ENCODE measurements around the gene THBS2. TPM values are rescaled to one million over a fixed set of nuclear protein-coding genes. Genes with fewer than 3 reads are reported as not detected.

The THBS2 gene
- total and polyA plus RNA-seq, 5 donors from 2014 or later, result 0.02 TPM; not detected in 4

- H3K4me3 Mint-ChIP-seq, result no peak overlapping the region
Measured at GRCh38 chr6:169247419-169247818, 6.2 kb downstream of the THBS2 start.

GRCh38 chr6:169246445-169246844 is 7.2 kb downstream of the THBS2 start:
- H3K4me1 Mint-ChIP-seq, result no peaks in the 10 kb centered on the region

More at GRCh38 chr6:169247419-169247818, 6.2 kb downstream of the THBS2 start:
- Mint-ChIP-seq H3K36me3 (no peaks in the 10 kb centered on the region), H3K4me1 (peaks cover 0 to 6% (median 1%) of the 10 kb centered on the region in 4 donors), H3K27ac (no peak overlapping the region), H3K27me3 (peaks cover 18% of the 10 kb centered on the region), H3K9me3 (peaks cover 0 to 9% (median 0%) of the 10 kb centered on the region in 7 donors)
- Histone ChIP-seq H3K4me3 (ENCODE audit: low read depth, low read length) (no peak overlapping the region), H3K27ac (ENCODE audit: insufficient read depth, low read length, poor library complexity, severe bottlenecking) (no peak overlapping the region), H3K4me1 (ENCODE audit: control insufficient read depth, insufficient read depth, low read length, poor library complexity, severe bottlenecking) (no peaks in the 10 kb centered on the region), H3K36me3 (ENCODE audit: control insufficient read depth, insufficient read depth, low read length) (no peaks in the 10 kb centered on the region), H3K9me3 (ENCODE audit: control insufficient read depth in 2 of 2, low read length in 2 of 2) (no peaks in the 10 kb centered on the region), H3K27me3 (ENCODE audit: control insufficient read depth, insufficient read depth, low read length) (peaks cover 3% of the 10 kb centered on the region)
- ATAC-seq (ENCODE audit: low read depth in 2 of 2), result no peak
- DNase-seq, result no peak

GRCh38 chr6:169244684-169245383 is 8.8 kb downstream of the THBS2 start:
- no peaks in the 10 kb centered on the region for H3K4me1 ChIP-seq (ENCODE audit: control insufficient read depth, insufficient read depth, low read length, poor library complexity, severe bottlenecking)
- Mint-ChIP-seq H3K27ac (no peak overlapping the region), H3K27me3 (no peaks in the 10 kb centered on the region), H3K4me3 (no peak overlapping the region), H3K9me3 (peaks cover 0 to 9% (median 0%) of the 10 kb centered on the region in 7 donors), H3K4me1 (no peaks in the 10 kb centered on the region), H3K36me3 (no peaks in the 10 kb centered on the region)
- no peaks in the 10 kb centered on the region for H3K9me3 ChIP-seq (ENCODE audit: control insufficient read depth in 2 of 2, low read length in 2 of 2)
- no peak for ATAC-seq (ENCODE audit: low read depth in 2 of 2)
- no peak for DNase-seq
- no peak overlapping the region for H3K27ac ChIP-seq (ENCODE audit: insufficient read depth, low read length, poor library complexity, severe bottlenecking)
- no peak overlapping the region for H3K4me3 ChIP-seq (ENCODE audit: low read depth, low read length)
- H3K27me3 ChIP-seq (ENCODE audit: control insufficient read depth, insufficient read depth, low read length), result no peaks in the 10 kb centered on the region
- no peaks in the 10 kb centered on the region for H3K36me3 ChIP-seq (ENCODE audit: control insufficient read depth, insufficient read depth, low read length)

More at GRCh38 chr6:169246445-169246844, 7.2 kb downstream of the THBS2 start:
- Histone ChIP-seq H3K4me1 (ENCODE audit: control insufficient read depth, insufficient read depth, low read length, poor library complexity, severe bottlenecking) (no peaks in the 10 kb centered on the region), H3K27ac (ENCODE audit: insufficient read depth, low read length, poor library complexity, severe bottlenecking) (no peak overlapping the region), H3K27me3 (ENCODE audit: control insufficient read depth, insufficient read depth, low read length) (no peaks in the 10 kb centered on the region), H3K9me3 (ENCODE audit: control insufficient read depth in 2 of 2, low read length in 2 of 2) (no peaks in the 10 kb centered on the region), H3K36me3 (ENCODE audit: control insufficient read depth, insufficient read depth, low read length) (no peaks in the 10 kb centered on the region), H3K4me3 (ENCODE audit: low read depth, low read length) (no peak overlapping the region)
- peaks cover 13% of the 10 kb centered on the region for H3K27me3 Mint-ChIP-seq
- DNase-seq (no peak), ATAC-seq (ENCODE audit: low read depth in 2 of 2) (no peak)
- H3K36me3 Mint-ChIP-seq, result no peaks in the 10 kb centered on the region
- H3K4me3 Mint-ChIP-seq, result no peak overlapping the region
- H3K27ac Mint-ChIP-seq, result no peak overlapping the region
- H3K9me3 Mint-ChIP-seq, result peaks cover 0 to 9% (median 0%) of the 10 kb centered on the region in 7 donors

- H3K27ac ChIP-seq (ENCODE audit: insufficient read depth, low read length, poor library complexity, severe bottlenecking), result no peak overlapping the region
- H3K4me3 ChIP-seq (ENCODE audit: low read depth, low read length), result no peak overlapping the region
- Mint-ChIP-seq H3K27me3 (no peaks in the 10 kb centered on the region), H3K9me3 (peaks cover 0 to 9% (median 0%) of the 10 kb centered on the region in 7 donors), H3K4me3 (no peak overlapping the region), H3K27ac (no peak overlapping the region), H3K4me1 (no peaks in the 10 kb centered on the region), H3K36me3 (no peaks in the 10 kb centered on the region)
- H3K36me3 ChIP-seq (ENCODE audit: control insufficient read depth, insufficient read depth, low read length), result no peaks in the 10 kb centered on the region
- no peaks in the 10 kb centered on the region for H3K27me3 ChIP-seq (ENCODE audit: control insufficient read depth, insufficient read depth, low read length)
- DNase-seq (no peak), ATAC-seq (ENCODE audit: low read depth in 2 of 2) (no peak)
- H3K4me1 ChIP-seq (ENCODE audit: control insufficient read depth, insufficient read depth, low read length, poor library complexity, severe bottlenecking), result no peaks in the 10 kb centered on the region
- no peaks in the 10 kb centered on the region for H3K9me3 ChIP-seq (ENCODE audit: control insufficient read depth in 2 of 2, low read length in 2 of 2)
Measured at GRCh38 chr6:169243661-169244060, 10.0 kb downstream of the THBS2 start.

- H3K9me3 Mint-ChIP-seq, result peaks cover 0 to 9% (median 0%) of the 10 kb centered on the region in 7 donors
- H3K4me3 ChIP-seq (ENCODE audit: low read depth, low read length), result no peak overlapping the region
- no peaks in the 10 kb centered on the region for H3K27me3 ChIP-seq (ENCODE audit: control insufficient read depth, insufficient read depth, low read length)
- no peak overlapping the region for H3K4me3 Mint-ChIP-seq
- DNase-seq (peak in 1 of 3 donors; percentile 30), ATAC-seq (ENCODE audit: low read depth in 2 of 2) (no peak)
- H3K36me3 ChIP-seq (ENCODE audit: control insufficient read depth, insufficient read depth, low read length), result no peaks in the 10 kb centered on the region
- H3K4me1 ChIP-seq (ENCODE audit: control insufficient read depth, insufficient read depth, low read length, poor library complexity, severe bottlenecking), result no peaks in the 10 kb centered on the region
- H3K9me3 ChIP-seq (ENCODE audit: control insufficient read depth in 2 of 2, low read length in 2 of 2), result no peaks in the 10 kb centered on the region
- no peak overlapping the region for H3K27ac ChIP-seq (ENCODE audit: insufficient read depth, low read length, poor library complexity, severe bottlenecking)
- H3K27me3 Mint-ChIP-seq, result no peaks in the 10 kb centered on the region
- no peak overlapping the region for H3K27ac Mint-ChIP-seq
- H3K36me3 Mint-ChIP-seq, result no peaks in the 10 kb centered on the region
- H3K4me1 Mint-ChIP-seq, result no peaks in the 10 kb centered on the region
Measured at GRCh38 chr6:169243186-169243585, 10.5 kb downstream of the THBS2 start.

- DNase-seq, result peak in 1 of 3 donors; percentile 37
- H3K27me3 ChIP-seq (ENCODE audit: control insufficient read depth, insufficient read depth, low read length), result no peaks in the 10 kb centered on the region
- H3K4me3 ChIP-seq (ENCODE audit: low read depth, low read length), result no peak overlapping the region
- H3K9me3 ChIP-seq (ENCODE audit: control insufficient read depth in 2 of 2, low read length in 2 of 2), result no peaks in the 10 kb centered on the region
- Mint-ChIP-seq H3K9me3 (no peaks in the 10 kb centered on the region), H3K36me3 (no peaks in the 10 kb centered on the region), H3K4me1 (no peaks in the 10 kb centered on the region), H3K4me3 (no peak overlapping the region), H3K27me3 (no peaks in the 10 kb centered on the region), H3K27ac (no peak overlapping the region)
- no peak overlapping the region for H3K27ac ChIP-seq (ENCODE audit: insufficient read depth, low read length, poor library complexity, severe bottlenecking)
- H3K36me3 ChIP-seq (ENCODE audit: control insufficient read depth, insufficient read depth, low read length), result no peaks in the 10 kb centered on the region
- no peaks in the 10 kb centered on the region for H3K4me1 ChIP-seq (ENCODE audit: control insufficient read depth, insufficient read depth, low read length, poor library complexity, severe bottlenecking)
- ATAC-seq (ENCODE audit: low read depth in 2 of 2), result no peak
Measured at GRCh38 chr6:169241688-169242350, 11.8 kb downstream of the THBS2 start.

GRCh38 chr6:169240591-169241390 is 12.9 kb downstream of the THBS2 start:
- DNase-seq, result no peak
- no peaks in the 10 kb centered on the region for H3K4me1 Mint-ChIP-seq
- H3K4me3 Mint-ChIP-seq, result no peak overlapping the region
- H3K4me3 ChIP-seq (ENCODE audit: low read depth, low read length), result no peak overlapping the region
- H3K27me3 Mint-ChIP-seq, result no peaks in the 10 kb centered on the region
- no peaks in the 10 kb centered on the region for H3K9me3 ChIP-seq (ENCODE audit: control insufficient read depth in 2 of 2, low read length in 2 of 2)
- peaks cover 0 to 3% (median 0%) of the 10 kb centered on the region in 7 donors for H3K9me3 Mint-ChIP-seq
- no peaks in the 10 kb centered on the region for H3K27me3 ChIP-seq (ENCODE audit: control insufficient read depth, insufficient read depth, low read length)
- H3K36me3 Mint-ChIP-seq, result no peaks in the 10 kb centered on the region
- no peak overlapping the region for H3K27ac ChIP-seq (ENCODE audit: insufficient read depth, low read length, poor library complexity, severe bottlenecking)
- H3K4me1 ChIP-seq (ENCODE audit: control insufficient read depth, insufficient read depth, low read length, poor library complexity, severe bottlenecking), result no peaks in the 10 kb centered on the region
- no peak for ATAC-seq (ENCODE audit: low read depth in 2 of 2)
- no peak overlapping the region for H3K27ac Mint-ChIP-seq
- no peaks in the 10 kb centered on the region for H3K36me3 ChIP-seq (ENCODE audit: control insufficient read depth, insufficient read depth, low read length)
